ENCODE measurements around the gene SLC35E2B.

DNA sequence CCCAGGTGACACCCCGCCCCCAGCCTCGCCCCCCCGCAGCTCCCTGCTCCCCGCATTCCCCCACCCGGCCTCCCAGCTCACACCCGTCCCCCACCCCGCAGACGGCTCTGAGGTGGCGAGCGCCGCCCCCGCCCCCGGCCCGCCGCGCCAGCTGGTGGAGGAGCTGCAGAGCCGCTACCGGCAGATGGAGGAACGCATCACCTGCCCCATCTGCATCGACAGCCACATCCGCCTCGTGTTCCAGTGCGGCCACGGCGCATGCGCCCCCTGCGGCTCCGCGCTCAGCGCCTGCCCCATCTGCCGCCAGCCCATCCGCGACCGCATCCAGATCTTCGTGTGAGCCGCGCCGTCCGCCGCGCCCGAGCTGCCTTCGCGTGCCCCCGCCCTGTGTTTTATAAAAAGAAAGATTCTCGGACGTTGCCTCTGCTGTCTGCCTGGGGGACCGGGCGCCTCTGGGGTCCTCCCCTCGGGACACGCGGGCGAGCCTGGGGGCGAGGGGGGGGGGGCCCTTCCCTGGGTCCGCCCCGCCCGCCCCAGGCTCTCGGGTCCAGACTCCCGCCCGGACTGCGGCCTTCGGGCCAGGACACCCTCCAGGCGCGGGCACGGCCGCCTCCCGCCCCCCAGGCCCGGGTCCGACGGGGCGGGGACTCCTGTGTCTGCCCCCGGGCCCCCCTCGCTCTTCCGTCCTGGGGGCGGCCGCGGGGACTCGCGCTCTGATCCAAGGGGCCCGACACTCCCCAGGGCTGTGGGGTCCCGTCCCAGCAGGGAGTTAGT lies 62.2 kb downstream of the SLC35E2B start:
- TF ChIP-seq, protein P1, sequence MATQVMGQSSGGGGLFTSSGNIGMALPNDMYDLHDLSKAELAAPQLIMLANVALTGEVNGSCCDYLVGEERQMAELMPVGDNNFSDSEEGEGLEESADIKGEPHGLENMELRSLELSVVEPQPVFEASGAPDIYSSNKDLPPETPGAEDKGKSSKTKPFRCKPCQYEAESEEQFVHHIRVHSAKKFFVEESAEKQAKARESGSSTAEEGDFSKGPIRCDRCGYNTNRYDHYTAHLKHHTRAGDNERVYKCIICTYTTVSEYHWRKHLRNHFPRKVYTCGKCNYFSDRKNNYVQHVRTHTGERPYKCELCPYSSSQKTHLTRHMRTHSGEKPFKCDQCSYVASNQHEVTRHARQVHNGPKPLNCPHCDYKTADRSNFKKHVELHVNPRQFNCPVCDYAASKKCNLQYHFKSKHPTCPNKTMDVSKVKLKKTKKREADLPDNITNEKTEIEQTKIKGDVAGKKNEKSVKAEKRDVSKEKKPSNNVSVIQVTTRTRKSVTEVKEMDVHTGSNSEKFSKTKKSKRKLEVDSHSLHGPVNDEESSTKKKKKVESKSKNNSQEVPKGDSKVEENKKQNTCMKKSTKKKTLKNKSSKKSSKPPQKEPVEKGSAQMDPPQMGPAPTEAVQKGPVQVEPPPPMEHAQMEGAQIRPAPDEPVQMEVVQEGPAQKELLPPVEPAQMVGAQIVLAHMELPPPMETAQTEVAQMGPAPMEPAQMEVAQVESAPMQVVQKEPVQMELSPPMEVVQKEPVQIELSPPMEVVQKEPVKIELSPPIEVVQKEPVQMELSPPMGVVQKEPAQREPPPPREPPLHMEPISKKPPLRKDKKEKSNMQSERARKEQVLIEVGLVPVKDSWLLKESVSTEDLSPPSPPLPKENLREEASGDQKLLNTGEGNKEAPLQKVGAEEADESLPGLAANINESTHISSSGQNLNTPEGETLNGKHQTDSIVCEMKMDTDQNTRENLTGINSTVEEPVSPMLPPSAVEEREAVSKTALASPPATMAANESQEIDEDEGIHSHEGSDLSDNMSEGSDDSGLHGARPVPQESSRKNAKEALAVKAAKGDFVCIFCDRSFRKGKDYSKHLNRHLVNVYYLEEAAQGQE (IDR thresholded peaks at IDR 0.05; ENCODE audit: insufficient read depth in 1 of 2, low read depth in 2 of 2, low read length in 2 of 2): no peak
- TF ChIP-seq POLR2AphosphoS5 (IDR thresholded peaks at IDR 0.05; ENCODE audit: low read depth, low read length) (no peak), FOXP2 (optimal IDR thresholded peaks at IDR 0.05; ENCODE audit: borderline replicate concordance, extremely low read depth, extremely low read length, insufficient read depth) (no peak)
